GM18498 (cell line): ENCODE measurements around the gene GALC.

ENCODE experiments used
- ATAC-seq: cut with Tn5 transposase; IDR thresholded peaks from one replicate; pipeline ENCODE4 v1.9.1; 2021; ENCODE audit warnings: mild to moderate bottlenecking, moderate library complexity; ENCODE audit not compliant: unreplicated experiment

GALC gene

DNA sequence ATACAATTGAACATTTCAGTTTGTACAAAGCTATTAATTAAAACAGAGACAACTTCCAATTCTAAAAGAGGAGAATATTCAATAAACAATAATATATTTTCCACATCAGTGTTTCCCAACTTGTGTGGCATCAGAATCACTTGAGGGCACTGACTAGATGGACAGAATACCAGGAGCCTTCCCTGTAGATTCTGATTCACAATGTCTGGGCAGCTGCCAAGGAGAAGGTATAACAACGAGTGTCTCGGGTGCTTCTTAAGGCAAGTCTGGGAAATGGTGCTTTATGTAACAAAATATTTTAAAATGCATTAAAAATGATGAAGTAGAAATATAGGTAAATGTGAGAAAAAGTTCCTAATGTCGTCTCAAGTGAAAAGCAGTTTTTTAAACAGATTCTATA lies 26.2 kb downstream of the GALC start:
- no peak for ATAC-seq

DNA sequence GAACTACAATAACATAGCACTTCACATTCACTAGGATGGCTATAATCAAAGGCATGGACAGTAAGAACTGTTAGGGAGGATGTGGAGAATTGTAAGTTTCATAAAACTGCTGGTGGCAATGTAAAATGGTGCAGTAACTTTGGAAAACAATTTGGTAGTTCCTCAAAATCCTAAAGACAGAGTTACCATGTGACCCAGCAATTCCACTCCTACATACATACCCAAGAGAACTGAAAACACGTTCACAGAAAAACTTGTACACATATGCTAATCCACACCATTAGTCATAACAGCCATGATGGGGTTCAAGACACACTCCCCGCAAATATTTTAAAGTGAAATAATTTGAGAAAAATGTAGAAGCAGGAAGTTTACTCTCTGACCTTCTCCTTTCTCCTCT lies 31.7 kb downstream of the GALC start:
- no peak for ATAC-seq

DNA sequence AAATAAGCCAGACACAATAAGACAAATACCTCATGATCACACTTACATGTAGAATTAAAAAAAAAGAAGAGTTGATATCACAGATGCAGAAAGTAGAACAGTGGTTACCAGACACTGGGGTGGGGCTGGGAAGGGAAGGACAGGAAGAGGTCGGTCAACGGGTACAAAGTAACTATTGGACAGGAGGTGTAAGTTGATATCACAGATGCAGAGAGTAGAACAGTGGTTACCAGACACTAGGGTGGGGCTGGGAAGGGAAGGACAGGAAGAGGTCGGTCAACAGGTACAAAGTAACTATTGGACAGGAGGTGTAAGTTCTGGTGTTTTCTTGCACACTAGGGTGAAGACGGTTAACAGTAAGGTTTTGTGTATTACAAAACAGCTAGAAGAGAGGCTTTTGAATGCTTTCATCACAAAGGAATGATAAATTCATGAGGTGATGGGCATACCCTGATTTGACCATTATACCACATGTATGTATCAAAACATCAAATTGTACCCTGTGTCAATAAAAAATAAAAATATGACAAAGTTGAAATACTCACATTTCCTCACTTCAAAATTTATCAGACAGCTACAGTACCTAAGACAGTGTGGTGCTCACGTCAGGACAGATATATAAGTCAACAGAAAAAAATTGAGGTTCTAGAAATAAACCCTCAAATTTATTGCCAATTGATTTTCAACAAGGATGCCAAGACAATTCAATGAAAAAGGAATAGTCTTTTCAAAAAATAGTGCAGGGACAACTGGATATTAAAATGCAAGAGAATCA lies 32.8 kb downstream of the GALC start:
- no peak for ATAC-seq

DNA sequence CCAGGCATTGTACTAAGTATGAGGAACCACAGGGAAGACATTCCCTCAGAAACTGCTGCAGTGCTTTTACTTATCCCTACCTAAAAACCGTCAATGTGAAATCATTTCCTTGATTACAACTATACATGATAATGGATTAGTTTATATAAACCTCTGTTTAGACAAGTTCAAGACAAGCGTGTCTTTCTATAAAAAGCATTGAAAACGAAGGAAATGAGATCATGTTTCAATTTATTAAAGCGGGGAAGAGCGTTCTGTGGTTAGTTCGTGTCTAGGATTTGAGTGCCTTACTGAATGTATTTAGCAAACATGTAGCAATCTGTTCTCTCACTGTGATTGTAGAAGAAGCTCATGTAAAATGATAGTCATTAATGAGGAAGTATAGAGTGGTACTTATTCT lies 37.5 kb downstream of the GALC start:
- ATAC-seq, result no peak

DNA sequence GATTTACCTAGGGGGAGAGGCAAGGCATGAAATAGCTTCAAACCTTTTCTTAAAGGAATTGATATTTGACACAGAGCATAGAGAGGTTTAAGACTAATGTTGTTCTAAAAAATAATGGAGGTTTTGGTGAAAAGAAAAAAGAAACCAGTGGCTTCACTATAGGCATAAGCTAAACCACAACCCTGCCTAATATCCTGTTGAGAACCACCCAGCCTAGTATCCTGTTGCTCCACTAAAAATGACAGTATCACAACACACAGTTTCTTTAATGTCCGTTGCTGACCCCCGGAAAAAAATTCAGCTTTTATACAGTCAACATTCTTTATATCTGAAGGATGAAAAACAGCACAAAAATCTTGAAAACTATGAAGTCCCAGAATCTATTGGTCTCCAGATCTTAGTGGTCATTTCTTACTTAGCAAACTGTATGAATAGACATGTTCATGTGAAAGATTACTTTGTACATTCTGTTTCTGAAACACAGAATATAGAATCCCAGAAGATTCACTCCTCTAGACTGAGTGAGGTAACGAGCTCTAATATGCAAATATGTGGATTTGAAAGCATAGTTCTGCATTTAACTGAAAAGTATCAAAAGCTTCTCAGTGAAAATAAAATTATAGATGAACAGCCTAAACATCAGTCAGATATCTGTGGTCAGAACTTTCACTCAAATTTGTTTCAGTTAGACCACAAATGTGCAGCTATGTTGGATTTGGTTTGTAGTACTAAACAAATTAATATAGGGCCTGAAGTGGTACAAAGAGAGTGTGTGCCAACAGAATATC lies 40.5 kb downstream of the GALC start:
- ATAC-seq, result peak; percentile 86

DNA sequence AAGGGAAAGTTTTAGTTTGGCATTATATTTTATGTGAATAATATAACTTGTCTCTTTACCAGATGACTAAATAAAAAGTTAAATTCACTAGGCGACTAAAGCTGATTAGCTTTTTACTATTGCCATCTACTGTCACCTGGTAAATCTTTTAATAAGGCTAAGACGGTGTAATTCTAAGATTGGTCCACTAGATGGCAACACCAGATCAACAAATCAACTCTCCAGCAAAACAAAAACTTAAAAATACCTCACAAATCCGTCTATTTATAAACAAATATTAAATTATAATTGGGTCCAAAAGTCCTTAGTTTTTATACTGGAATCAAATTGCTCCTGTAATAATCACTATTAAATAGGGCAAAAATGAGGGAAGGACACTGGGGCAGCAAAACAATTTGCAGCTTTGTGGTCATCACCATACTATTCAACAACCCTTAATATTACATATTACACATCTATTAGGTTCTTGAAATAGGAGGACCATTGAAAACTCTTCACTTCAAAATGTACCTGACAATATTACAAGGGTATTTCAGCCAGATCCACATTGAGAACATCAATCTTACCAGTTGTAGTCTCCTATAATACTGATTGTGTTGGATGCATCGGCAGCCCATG lies 47.9 kb downstream of the GALC start:
- ATAC-seq, result no peak

DNA sequence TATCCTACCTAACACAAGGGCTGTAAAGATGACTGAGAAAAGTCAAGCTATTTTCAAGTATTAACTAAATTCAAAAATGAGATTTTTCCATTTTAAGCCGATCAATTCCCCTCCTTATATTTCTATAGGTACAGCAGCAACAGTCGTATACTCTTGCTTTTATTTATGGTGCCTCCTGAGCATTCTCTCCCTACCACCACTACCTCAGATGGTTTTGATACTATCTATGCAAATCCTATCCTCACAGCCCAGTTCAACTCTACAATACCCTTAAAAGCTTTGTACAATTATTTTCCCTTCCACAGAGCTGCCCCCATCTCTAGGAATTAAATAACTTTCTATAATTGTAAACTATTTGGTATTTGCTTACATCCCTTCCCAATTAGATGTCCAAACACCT lies 52.1 kb downstream of the GALC start:
- ATAC-seq, result peak; percentile 39

- ATAC-seq, result peak; percentile 98
Observed at GRCh38 chr14:87940382-87940781, 52.6 kb downstream of the GALC start.

DNA sequence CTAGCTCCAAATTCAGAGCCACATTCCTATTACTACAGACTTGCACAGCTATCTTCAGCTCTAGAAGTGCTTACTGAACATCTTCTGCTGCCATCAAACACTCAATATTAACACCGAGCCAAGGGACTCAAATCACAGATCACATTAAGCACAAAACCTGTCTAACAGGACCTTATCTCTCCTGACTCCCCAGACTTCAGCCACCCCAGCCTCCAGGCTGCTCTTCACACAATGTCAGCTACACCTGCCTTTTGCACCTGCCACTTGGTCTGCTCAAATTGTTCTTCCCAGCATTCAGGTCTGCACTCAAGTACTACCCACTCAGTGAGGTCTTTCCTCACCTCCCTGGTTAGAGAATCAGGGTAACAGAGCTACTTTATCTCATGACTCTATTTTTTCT lies 57.1 kb downstream of the GALC start:
- ATAC-seq, result no peak

DNA sequence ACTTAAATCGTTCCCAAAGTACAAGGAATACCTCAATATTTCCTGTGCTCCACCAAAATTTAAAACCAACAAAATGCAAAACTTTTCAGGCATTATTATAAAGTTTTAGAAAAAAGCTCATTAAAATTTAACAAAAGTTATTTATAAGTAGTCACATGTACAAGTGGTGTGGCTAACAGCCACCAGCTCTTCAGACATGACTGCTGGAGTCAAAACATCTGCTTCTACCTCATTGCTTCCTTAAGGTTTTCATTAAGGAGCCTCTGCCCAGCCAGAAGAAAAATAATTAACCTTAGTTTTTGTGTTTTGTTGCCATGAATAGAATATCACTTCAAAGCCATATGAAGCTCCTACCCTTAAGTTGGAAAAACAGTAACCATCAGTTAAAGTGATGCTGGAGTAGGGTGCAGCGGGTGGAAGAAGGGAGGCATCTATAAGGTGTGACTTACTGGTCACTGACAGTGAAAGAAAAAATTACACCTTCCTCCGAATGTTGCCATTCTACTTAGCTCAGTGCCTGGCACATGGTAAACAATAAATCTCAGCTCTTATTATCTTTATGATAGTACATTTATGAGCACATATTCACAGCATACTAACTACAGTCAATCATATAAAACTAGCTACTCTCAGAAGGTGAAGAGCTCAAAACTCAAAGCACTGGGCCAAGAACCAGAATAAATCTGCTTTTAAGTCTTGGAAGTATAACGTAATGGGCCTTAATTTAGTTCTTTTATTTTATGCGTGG lies 57.7 kb downstream of the GALC start:
- no peak for ATAC-seq

DNA sequence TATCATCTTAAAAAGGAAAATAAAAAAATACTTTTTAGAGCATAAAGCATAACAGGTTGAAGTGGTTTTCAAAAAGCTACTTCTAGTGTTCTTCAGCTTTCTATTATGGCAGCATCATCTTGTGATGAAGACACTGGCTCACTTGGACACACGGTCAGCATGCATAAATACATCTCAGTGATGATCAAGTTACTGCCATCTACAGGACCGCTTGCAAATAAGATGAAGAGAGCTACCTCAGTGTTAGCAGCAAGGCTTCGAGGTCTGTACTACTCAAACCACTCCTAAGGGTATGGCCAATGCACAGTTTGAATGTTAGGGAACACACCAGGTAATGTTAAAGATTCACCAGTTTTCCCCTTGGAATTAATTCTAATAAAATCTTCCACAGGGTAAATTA lies 58.8 kb downstream of the GALC start:
- no peak for ATAC-seq

GRCh38 chr14:87916886-87917275 lies 76.1 kb downstream of the GALC start:
- ATAC-seq, result no peak

DNA sequence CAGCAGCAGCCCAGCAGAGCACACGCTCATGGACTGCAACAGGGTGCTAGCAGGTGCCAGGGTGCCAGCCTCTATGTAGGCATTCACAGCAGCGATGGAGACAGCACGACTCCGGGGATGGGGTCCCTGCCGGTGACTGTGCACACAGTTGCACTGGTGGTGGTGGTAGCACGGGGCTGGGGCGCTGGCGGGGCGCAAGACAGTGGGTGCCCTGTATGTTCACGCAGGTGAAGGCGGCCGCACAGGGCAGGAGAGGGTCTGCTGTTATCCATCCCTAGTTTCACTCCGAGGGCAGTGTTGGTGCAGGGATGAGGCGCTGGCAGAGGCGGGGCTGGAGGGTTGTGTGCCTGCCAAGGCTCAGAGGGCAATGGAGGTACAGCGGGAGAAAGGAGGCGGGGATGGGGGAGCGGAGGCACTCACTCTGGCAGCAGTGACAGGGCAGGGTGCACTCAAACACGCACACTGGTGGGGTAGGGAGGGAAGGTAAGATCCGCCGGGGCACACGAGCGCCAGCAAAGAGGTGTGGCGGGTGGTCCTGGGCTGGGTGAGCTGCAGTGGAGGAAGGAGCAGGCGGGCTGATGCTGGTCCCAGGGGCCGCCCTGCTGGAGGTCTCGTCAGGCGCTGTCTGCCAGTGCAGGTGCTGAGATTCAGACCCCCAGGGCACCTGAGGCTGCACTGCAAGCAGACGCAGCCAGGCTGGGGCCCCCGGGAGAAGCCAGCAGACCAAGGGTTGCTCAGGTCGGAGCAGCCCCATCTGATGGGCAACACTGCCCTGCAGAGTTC lies 76.7 kb downstream of the GALC start:
- no peak for ATAC-seq

- no peak for ATAC-seq
Observed at GRCh38 chr14:87908550-87908949, 84.4 kb downstream of the GALC start.

GRCh38 chr14:87901652-87902051 lies 91.3 kb downstream of the GALC start:
- no peak for ATAC-seq

GRCh38 chr14:87901236-87901635 lies 91.7 kb downstream of the GALC start:
- ATAC-seq, result no peak

DNA sequence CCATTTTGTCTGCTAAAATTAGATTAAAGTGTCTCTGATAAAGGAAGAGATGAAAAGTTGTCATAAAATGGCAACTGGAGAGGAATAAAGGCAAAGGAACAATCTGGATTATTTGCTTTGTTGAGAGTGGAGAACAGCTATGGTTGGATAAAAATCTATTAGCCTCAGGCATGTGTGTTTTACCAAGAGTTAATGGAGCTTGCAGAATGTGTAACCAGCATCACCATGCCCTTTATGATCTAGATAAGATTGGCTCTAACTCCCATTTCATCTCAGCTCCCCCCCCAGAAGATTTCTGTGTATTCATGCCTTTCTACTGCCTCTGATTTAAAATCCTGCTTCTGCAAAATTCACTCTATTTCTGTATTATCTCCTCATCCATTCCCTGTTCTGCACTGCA lies 93.8 kb downstream of the GALC start:
- ATAC-seq, result no peak

DNA sequence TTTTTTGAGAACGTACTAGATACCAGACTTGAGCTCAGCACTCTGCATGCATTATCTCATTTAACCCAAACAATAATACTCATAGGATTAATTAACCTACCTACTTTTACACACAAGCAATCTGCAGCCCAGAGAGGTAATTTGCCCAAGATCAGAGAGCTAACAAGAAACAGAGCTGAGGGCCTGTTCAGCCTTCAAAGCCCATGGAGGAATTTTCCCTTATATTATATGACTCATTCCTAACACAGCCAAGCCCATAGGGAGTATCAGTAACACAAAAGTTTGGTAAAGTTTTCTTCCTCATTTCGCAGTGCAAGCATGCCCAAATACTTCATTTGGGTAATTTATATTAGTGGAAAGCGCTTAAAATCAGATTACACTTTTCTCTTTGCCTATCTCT lies 94.7 kb downstream of the GALC start:
- no peak for ATAC-seq

DNA sequence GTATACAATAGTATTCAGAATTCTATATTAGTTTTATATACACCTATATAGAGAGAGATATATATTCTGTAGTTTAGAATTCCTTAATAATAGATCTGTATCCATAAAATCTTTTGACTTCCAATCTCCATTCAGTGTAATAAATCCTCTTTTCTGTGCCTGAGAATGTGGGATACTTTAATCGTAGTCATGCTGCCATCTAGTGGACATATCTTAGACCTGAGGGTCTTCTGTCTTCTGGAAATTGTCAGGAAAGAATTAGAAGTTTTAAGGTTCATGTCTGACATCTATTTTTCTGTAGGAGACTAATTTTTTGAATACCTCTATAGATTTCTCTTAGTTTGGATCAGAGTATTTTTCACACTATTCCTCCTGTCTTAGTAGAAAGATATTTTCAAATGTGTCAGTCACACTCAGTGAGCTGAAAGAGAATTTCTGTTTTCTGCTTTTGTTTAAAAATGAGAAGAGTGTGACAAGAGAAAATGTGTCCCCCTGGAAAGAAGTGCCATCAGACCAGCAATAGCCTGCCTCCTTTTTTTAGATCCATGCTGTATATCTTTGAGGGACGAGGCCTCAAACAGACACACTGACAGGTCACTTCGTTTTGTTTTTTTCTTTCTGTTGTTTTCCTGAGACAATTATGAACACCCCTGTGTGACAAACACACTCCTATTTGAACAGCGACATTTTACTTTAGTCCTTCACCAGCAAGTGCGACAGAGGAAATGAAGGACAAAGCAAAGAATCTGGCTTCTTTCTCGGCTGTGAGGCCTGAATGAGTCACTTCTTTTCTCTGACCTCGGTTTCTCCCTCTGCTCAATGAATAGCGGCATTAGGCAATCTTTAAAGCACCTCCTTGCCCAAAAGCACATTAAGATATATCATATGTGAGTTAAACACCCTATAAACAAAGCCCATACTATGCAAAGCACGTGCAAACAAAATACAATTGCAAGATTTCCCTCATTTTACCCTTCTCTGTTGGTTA lies 96.3 kb downstream of the GALC start:
- no peak for ATAC-seq
